Mucosa of stomach (tissue), 1 donor: ENCODE results near the gene KRTAP10-3.
"Not testable (repeated sequence)": the region's sequence is repeated elsewhere in the genome, so short reads cannot be mapped to it uniquely, and the experiment has no call there.

Experiments
- H3K27me3 ChIP-seq: one replicate; pipeline ENCODE4 v1.7.0; 2013; ENCODE audit warnings: mild to moderate bottlenecking, low read length; ENCODE audit not compliant: control insufficient read depth, insufficient read depth
- H3K36me3 ChIP-seq: one replicate; pipeline ENCODE4 v1.7.0; 2013; ENCODE audit warnings: low read length; ENCODE audit not compliant: control insufficient read depth, insufficient read depth
- H3K4me1 ChIP-seq: one replicate; pipeline ENCODE4 v1.7.0; 2013; ENCODE audit warnings: mild to moderate bottlenecking, low read length; ENCODE audit not compliant: control insufficient read depth, insufficient read depth
- H3K4me3 ChIP-seq: one replicate; pipeline ENCODE4 v1.7.0; 2013; ENCODE audit warnings: low read length
- H3K9ac ChIP-seq: one replicate; pipeline ENCODE4 v1.7.0; 2013; ENCODE audit warnings: mild to moderate bottlenecking, low read length, moderate library complexity
- H3K9me3 ChIP-seq: one replicate; pipeline ENCODE4 v1.7.0; 2013; ENCODE audit warnings: mild to moderate bottlenecking, low read length, moderate library complexity; ENCODE audit not compliant: control insufficient read depth
- donor health status: Pancreatic carcinoma.

KRTAP10-3 gene, protein sequence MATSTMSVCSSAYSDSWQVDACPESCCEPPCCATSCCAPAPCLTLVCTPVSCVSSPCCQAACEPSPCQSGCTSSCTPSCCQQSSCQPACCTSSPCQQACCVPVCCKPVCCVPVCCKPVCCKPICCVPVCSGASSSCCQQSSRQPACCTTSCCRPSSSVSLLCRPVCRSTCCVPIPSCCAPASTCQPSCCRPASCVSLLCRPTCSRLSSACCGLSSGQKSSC

DNA sequence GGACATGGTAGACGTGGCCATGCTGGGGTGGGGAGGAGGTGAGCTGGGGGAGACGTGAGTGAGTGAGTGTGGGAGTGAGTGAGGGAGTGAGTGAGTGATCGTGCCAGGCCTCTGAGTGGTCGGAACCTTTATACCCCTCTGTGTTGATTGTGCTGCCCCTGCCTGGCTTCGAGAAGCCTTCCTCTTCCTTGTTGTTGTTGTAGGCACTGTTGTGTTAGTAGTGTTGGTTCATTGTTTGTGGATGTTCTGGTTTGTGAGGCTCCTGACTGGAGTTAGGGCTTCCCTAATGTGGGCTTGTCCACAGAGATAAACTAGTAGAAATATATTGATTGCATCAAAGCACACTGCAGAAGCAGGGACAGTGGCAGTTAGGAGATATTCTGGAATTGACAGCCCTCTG is at the start of gene KRTAP10-3:
Gene KRTAP10-3 (minus strand): TSS at position 101 of the 400 bp plus-strand sequence. CDS start 80 bp downstream, at position 21.
- Histone ChIP-seq H3K9ac (no peak within 1 kb of the TSS), H3K4me1 (no peaks in the 10 kb centered on the region), H3K27me3 (peaks cover 8% of the 10 kb centered on the region), H3K9me3 (no peaks in the 10 kb centered on the region), H3K36me3 (no peaks in the 10 kb centered on the region), H3K4me3 (no peak within 1 kb of the TSS)

DNA sequence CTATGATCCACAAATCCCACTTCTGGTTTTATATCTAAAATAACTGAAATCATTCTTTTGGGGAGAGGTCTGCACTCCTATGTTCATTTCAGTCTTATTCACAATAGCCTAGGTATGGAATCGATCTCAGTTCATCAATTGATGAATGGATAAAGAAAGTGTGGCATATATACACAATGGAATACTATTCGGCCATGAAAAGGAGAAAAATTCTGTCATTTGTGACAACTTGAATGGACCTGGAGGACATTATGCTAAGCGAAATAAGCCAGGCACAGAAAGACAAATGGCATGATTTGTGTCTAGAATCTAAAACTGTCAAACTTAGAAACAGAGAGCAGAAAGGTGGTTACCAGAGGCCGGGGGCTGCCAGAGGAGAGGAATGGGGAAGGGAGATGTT is 47.9 kb upstream of the KRTAP10-3 start:
- Histone ChIP-seq H3K9me3 (no peaks in the 10 kb centered on the region), H3K36me3 (no peaks in the 10 kb centered on the region), H3K4me1 (no peaks in the 10 kb centered on the region), H3K27me3 (peaks cover 3% of the 10 kb centered on the region), H3K9ac (no peak overlapping the region), H3K4me3 (no peak overlapping the region)

DNA sequence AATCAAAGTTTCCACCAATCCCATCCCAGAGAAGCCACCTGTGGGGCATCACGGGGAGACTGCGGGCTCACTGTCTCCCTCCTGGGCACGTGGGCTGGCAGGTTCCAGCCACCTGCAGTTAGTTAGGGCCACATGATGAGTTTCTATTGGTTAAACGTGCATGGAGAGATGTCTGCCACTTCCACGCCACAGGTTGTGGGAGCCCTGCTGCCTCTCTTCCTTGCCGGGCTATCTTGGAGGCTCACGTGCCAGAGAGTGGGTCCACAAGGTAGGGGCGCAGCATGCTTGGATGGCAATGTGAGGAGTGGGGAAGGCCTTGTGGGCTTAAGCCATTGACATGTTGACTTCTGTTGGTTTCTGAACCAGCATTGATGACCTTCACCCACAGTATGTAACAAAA is 45.3 kb upstream of the KRTAP10-3 start:
- no peaks in the 10 kb centered on the region for H3K4me1 ChIP-seq
- no peaks in the 10 kb centered on the region for H3K9me3 ChIP-seq
- H3K9ac ChIP-seq = no peak overlapping the region
- H3K36me3 ChIP-seq = no peaks in the 10 kb centered on the region
- H3K4me3 ChIP-seq = no peak overlapping the region
- peaks cover 3% of the 10 kb centered on the region for H3K27me3 ChIP-seq

DNA sequence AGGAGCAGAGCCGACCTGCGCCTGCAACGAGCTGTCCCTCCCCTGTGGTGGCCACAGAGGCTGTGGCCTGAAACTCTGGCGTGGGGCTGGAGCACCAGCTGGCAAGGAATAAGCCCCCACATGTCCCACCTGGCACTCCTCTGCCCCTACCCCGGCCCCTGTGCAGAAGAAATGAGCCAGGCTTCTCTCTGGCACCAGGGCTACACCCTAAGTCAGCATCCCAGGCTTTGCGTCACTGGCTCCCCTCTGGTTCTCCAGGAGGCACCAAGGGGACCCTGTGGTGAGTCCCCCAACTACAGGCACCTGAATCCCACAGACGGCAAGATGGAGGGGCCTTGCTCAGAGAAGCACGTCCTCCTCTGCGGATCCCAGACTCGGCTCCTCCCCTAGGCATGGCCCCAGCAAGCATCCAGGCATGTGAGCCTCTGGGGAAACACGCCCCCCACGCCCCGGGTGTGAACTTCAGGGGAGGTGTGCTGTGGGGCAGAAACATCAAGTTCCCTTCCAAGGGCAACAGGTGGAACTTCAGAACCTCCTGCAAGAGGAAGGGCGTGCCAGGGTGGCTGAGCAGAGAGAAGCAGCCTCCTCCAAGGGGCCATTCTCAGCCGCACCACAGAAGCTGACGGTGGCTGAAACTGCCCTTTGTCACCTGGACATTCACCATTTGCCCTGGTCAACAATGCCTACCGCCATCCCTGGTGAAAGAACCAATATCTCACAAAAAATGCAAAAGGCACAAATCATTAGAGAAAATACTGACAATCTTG is 44.7 kb upstream of the KRTAP10-3 start:
- H3K4me3 ChIP-seq = no peak overlapping the region
- no peaks in the 10 kb centered on the region for H3K4me1 ChIP-seq
- H3K9ac ChIP-seq = no peak overlapping the region
- no peaks in the 10 kb centered on the region for H3K9me3 ChIP-seq
- no peaks in the 10 kb centered on the region for H3K36me3 ChIP-seq
- H3K27me3 ChIP-seq = peaks cover 3% of the 10 kb centered on the region

DNA sequence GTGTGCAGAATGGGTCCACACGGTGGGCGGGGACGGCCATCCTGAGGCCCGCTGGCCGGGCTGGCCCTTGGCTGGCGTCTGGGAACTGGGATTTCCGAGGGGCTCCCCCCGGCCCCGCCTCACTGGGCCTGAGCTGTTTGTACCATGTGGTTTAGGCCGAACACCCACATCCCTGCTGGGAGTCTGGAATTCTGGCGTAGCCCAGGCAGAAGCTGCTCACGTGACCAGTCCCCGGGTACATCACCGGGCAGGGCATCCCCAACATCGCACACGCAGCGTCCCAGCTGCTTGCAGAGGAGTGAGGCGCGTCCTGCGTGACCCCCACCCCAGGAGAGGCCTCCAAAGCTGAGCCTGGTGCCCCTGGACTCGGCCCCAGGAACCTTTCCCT is 43.9 kb upstream of the KRTAP10-3 start:
- no peaks in the 10 kb centered on the region for H3K4me1 ChIP-seq
- H3K27me3 ChIP-seq = peaks cover 3% of the 10 kb centered on the region
- H3K9me3 ChIP-seq = no peaks in the 10 kb centered on the region
- no peaks in the 10 kb centered on the region for H3K36me3 ChIP-seq
- no peak overlapping the region for H3K4me3 ChIP-seq
- H3K9ac ChIP-seq = no peak overlapping the region

DNA sequence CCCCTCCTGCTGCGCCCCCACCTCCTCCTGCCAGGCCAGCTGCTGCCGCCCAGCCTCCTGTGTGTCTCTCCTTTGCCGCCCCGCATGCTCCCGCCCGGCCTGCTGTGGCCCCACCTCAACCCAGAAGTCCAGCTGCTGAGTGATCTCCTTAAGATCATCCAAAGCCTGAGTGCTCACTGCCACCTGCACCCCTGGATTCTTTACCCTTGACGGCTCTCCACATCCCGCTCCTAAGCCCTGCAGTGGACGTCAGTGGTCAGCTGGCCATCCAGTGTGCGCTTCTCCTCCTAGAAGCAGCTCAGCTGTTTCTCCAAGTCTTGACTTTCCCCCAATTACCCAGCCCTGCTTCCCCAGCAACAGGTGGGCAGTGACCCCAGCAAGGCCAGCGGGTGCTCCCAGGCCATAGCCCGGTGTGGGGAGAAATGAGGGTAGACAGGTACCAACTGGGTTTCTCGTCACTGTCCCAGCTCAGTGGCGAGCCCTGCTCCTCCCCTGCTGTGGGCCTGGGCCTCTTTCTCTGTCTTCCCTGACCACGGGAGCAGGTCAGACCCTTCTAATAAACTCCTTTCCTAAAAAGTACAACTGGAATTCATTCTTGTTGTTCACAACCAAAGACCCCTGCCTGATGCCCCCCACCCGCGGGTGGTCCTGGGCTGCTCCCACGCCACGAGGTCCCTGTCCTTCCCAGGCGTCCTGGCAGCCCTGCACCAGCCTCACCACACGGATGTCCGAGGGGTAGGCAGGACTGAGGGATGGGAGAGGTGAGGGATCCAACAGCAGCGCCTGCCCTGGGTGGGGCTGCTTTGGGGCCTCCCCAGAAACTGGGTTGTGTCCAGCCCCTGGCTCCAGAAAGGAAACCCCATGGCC is 43.2 kb upstream of the KRTAP10-3 start:
- Histone ChIP-seq H3K27me3 (peaks cover 3% of the 10 kb centered on the region), H3K4me3 (no peak overlapping the region), H3K9me3 (no peaks in the 10 kb centered on the region), H3K36me3 (no peaks in the 10 kb centered on the region), H3K9ac (no peak overlapping the region), H3K4me1 (no peaks in the 10 kb centered on the region)

DNA sequence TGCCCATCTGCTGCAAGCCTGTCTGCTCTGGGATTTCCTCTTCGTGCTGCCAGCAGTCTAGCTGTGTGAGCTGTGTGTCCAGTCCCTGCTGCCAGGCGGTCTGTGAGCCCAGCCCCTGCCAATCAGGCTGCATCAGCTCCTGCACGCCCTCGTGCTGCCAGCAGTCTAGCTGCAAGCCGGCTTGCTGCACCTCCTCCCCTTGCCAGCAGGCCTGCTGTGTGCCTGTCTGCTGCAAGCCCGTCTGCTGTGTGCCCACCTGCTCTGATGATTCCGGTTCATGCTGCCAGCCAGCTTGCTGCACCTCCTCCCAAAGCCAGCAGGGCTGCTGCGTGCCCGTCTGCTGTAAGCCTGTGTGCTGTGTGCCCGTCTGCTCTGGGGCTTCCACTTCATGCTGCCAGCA is 42.5 kb upstream of the KRTAP10-3 start:
- H3K4me1 ChIP-seq, H3K27me3 ChIP-seq, H3K9ac ChIP-seq, H3K4me3 ChIP-seq, H3K36me3 ChIP-seq, H3K9me3 ChIP-seq: not testable (repeated sequence)

DNA sequence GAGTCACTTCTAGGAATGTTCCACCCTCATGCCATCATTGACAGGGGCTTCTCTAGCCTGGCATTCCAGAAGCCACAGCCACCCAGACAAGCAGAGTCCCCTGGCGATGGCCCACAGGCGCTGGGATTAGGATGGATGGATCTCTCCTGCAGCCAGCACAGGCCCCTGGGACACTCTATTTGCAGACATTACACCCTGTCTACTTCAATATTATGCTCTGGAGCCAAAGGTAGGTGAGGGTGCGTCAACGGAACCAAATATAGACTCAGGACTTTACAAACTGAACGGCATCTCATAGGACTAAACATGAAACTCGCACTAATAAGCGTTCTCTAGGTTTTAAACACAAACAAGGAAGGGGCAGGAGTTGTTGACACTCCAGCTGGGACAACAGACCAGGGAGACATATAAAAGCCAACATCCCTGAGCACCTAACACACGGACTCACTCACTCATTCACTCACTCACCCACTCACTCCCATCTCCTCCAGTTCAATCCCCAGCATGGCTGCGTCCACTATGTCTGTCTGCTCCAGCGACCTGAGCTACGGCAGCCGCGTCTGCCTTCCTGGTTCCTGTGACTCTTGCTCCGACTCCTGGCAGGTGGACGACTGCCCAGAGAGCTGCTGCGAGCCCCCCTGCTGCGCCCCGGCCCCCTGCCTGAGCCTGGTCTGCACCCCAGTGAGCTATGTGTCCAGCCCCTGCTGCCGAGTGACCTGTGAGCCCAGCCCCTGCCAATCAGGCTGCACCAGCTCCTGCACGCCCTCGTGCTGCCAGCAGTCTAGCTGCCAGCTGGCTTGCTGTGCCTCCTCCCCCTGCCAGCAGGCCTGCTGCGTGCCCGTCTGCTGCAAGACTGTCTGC is 41.8 kb upstream of the KRTAP10-3 start, which contains the start of gene KRTAP10-7:
Gene KRTAP10-7 (plus strand): TSS at position 480 of the 861 bp plus-strand sequence. CDS start 25 bp downstream, at position 505.
- not testable (repeated sequence) for H3K4me1 ChIP-seq, H3K27me3 ChIP-seq

DNA sequence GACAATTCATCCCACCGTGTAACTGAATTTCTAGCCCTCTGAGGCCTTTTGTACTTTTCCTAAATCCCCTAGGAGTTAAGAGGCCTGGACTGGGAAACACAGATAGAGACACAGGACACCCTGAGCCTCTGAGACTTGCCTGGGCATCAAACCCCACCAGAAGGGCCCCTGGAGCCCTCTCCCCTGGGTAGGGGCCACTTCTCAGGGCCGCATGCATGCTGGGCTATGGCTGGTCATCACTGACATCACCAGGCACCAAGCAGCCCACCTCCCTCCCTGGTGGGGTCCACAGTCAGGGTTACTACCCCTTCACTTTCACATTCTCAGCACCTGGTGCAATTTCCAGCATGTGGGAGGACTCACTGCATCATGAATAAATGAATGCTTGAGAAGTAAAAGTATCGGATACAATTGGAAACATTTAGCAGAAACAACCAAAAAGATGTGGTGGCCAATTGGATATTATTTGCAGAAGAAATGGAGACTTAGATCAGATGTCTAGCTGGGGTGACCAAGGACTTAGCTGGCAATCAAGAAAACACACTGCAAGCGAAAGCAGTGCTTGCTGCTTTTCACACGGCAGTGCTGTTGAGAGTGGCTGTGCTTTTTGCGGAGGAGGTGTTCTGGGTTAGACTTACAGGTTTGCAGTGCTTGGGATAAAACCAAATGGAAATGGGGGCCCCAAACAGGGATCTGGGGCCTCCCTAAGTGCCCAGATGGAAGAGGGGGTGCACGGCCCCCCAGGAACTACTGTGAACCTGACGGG is 40.9 kb upstream of the KRTAP10-3 start:
- Histone ChIP-seq H3K4me1 (no peaks in the 10 kb centered on the region), H3K36me3 (no peaks in the 10 kb centered on the region), H3K9me3 (no peaks in the 10 kb centered on the region), H3K9ac (no peak overlapping the region), H3K4me3 (no peak overlapping the region), H3K27me3 (peaks cover 3% of the 10 kb centered on the region)

More for the DNA sequence above, 41.8 kb upstream of the KRTAP10-3 start, which contains the start of gene KRTAP10-7:
- H3K36me3 ChIP-seq, H3K4me3 ChIP-seq, H3K9me3 ChIP-seq, H3K9ac ChIP-seq: not testable (repeated sequence)

DNA sequence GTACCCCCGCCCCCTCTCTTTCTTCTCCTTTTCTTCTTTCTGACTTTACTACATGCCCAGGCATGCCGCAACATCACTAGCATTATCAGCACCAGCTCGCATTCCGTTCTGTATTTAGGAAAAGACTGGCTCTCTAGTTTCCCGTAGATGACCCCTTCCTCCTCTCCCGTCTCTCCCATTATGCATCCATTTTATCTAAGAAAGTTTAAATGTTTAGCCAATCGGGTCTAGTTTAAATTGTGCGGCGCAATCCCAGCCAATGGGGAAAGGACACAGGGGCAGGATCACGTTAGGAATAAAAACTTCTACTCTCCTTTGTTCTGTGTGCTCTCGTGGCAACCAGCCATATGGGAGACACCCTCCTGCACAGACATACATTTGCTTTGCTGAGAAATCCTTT is 39.5 kb upstream of the KRTAP10-3 start:
- Histone ChIP-seq H3K9me3 (no peaks in the 10 kb centered on the region), H3K36me3 (no peaks in the 10 kb centered on the region), H3K9ac (no peak overlapping the region), H3K27me3 (peaks cover 7% of the 10 kb centered on the region), H3K4me3 (no peak overlapping the region), H3K4me1 (no peaks in the 10 kb centered on the region)
